ENCODE data around the gene AATK.

DNA sequence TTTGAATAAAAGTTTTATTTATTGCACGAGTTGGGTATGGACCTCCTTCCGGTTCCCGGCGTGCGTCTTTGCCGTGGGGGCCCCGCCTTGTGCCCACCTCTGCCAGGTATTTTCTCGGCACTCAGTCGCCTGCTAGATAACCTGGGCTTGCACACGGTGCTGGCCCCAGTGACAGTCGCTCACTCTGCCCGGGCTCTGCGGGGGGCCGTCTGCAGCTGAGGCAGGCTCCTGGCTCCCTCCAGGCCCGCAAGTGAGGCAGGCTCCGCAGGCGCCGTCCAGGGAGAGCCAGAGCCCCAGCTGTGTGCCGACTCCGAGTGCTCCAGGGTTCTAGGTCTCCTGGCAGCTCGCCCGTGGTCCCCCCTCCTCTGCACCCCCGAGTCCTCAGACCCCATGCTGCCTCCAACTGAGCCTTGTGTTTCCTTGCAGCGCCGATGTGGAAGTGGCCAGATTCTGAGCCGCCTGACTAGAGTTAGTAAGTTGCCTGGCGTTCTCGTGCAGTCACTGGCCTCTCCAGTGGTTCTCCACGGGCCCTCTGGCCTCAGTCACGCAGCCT lies 55.5 kb downstream of the AATK start:
- TF ChIP-seq, protein P1, sequence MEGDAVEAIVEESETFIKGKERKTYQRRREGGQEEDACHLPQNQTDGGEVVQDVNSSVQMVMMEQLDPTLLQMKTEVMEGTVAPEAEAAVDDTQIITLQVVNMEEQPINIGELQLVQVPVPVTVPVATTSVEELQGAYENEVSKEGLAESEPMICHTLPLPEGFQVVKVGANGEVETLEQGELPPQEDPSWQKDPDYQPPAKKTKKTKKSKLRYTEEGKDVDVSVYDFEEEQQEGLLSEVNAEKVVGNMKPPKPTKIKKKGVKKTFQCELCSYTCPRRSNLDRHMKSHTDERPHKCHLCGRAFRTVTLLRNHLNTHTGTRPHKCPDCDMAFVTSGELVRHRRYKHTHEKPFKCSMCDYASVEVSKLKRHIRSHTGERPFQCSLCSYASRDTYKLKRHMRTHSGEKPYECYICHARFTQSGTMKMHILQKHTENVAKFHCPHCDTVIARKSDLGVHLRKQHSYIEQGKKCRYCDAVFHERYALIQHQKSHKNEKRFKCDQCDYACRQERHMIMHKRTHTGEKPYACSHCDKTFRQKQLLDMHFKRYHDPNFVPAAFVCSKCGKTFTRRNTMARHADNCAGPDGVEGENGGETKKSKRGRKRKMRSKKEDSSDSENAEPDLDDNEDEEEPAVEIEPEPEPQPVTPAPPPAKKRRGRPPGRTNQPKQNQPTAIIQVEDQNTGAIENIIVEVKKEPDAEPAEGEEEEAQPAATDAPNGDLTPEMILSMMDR (IDR thresholded peaks at IDR 0.05; ENCODE audit: poor library complexity), result no peak
- TF ChIP-seq EZH2 (IDR thresholded peaks at IDR 0.05; ENCODE audit: borderline replicate concordance) (no peak), EZH2phosphoT487 (IDR thresholded peaks at IDR 0.05; ENCODE audit: low read depth, severe bottlenecking, unreplicated experiment) (no peak)

All from hepatocyte (in vitro differentiated cells).